Measurements from ENCODE around the gene SNRPB2.

SNRPB2 gene

GRCh38 chr20:16703570-16703969 is 26.3 kb upstream of the SNRPB2 start:
- Histone ChIP-seq H3K27me3 (ENCODE audit: control insufficient read depth, insufficient read depth, low read length) (no peaks in the 10 kb centered on the region), H3K9ac (ENCODE audit: low read depth, low read length) (no peak overlapping the region), H3K9me3 (ENCODE audit: control insufficient read depth, insufficient read depth, low read length) (peaks cover 6% of the 10 kb centered on the region), H3K4me3 (ENCODE audit: low read depth, low read length) (no peak overlapping the region), H3K4me1 (ENCODE audit: control insufficient read depth, insufficient read depth, low read length) (no peaks in the 10 kb centered on the region), H3K27ac (ENCODE audit: low read depth, low read length) (no peak overlapping the region), H3K36me3 (ENCODE audit: control insufficient read depth, insufficient read depth, low read length) (no peaks in the 10 kb centered on the region)

- H3K9ac ChIP-seq (ENCODE audit: low read depth, low read length) = no peak overlapping the region
- H3K27ac ChIP-seq (ENCODE audit: low read depth, low read length) = no peak overlapping the region
- H3K36me3 ChIP-seq (ENCODE audit: control insufficient read depth, insufficient read depth, low read length) = no peaks in the 10 kb centered on the region
- no peaks in the 10 kb centered on the region for H3K27me3 ChIP-seq (ENCODE audit: control insufficient read depth, insufficient read depth, low read length)
- H3K4me3 ChIP-seq (ENCODE audit: low read depth, low read length) = no peak overlapping the region
- peaks cover 6% of the 10 kb centered on the region for H3K9me3 ChIP-seq (ENCODE audit: control insufficient read depth, insufficient read depth, low read length)
- H3K4me1 ChIP-seq (ENCODE audit: control insufficient read depth, insufficient read depth, low read length) = 0 out of 2 replicates have a peak, but pooled peaks cover 1% of the 10 kb centered on the region
These were observed 22.2 kb upstream of the SNRPB2 start for GRCh38 chr20:16707674-16708073.

- H3K9me3 ChIP-seq (ENCODE audit: control insufficient read depth, insufficient read depth, low read length) = peaks cover 6% of the 10 kb centered on the region
- peaks cover 6% of the 10 kb centered on the region; the same call in 1 of the 2 replicates for H3K4me1 ChIP-seq (ENCODE audit: control insufficient read depth, insufficient read depth, low read length)
- no peaks in the 10 kb centered on the region for H3K36me3 ChIP-seq (ENCODE audit: control insufficient read depth, insufficient read depth, low read length)
- no peak overlapping the region for H3K27ac ChIP-seq (ENCODE audit: low read depth, low read length)
- H3K9ac ChIP-seq (ENCODE audit: low read depth, low read length) = no peak overlapping the region
- H3K27me3 ChIP-seq (ENCODE audit: control insufficient read depth, insufficient read depth, low read length) = no peaks in the 10 kb centered on the region
- H3K4me3 ChIP-seq (ENCODE audit: low read depth, low read length) = no peak overlapping the region
These were observed 21.2 kb upstream of the SNRPB2 start for GRCh38 chr20:16708602-16709001.

- H3K9me3 ChIP-seq (ENCODE audit: control insufficient read depth, insufficient read depth, low read length) = peaks cover 6% of the 10 kb centered on the region
- H3K4me1 ChIP-seq (ENCODE audit: control insufficient read depth, insufficient read depth, low read length) = peaks cover 6% of the 10 kb centered on the region; the same call in 1 of the 2 replicates
- no peak overlapping the region for H3K9ac ChIP-seq (ENCODE audit: low read depth, low read length)
- H3K27me3 ChIP-seq (ENCODE audit: control insufficient read depth, insufficient read depth, low read length) = no peaks in the 10 kb centered on the region
- no peaks in the 10 kb centered on the region for H3K36me3 ChIP-seq (ENCODE audit: control insufficient read depth, insufficient read depth, low read length)
- H3K27ac ChIP-seq (ENCODE audit: low read depth, low read length) = no peak overlapping the region
- H3K4me3 ChIP-seq (ENCODE audit: low read depth, low read length) = no peak overlapping the region
These were observed 20.8 kb upstream of the SNRPB2 start for GRCh38 chr20:16709017-16709416.

GRCh38 chr20:16710781-16711180 is 19.0 kb upstream of the SNRPB2 start:
- peaks cover 6% of the 10 kb centered on the region; the same call in 1 of the 2 replicates for H3K4me1 ChIP-seq (ENCODE audit: control insufficient read depth, insufficient read depth, low read length)
- no peaks in the 10 kb centered on the region for H3K36me3 ChIP-seq (ENCODE audit: control insufficient read depth, insufficient read depth, low read length)
- H3K4me3 ChIP-seq (ENCODE audit: low read depth, low read length) = no peak overlapping the region
- no peak overlapping the region for H3K27ac ChIP-seq (ENCODE audit: low read depth, low read length)
- no peaks in the 10 kb centered on the region for H3K27me3 ChIP-seq (ENCODE audit: control insufficient read depth, insufficient read depth, low read length)
- H3K9me3 ChIP-seq (ENCODE audit: control insufficient read depth, insufficient read depth, low read length) = peaks cover 6% of the 10 kb centered on the region
- H3K9ac ChIP-seq (ENCODE audit: low read depth, low read length) = no peak overlapping the region

- Histone ChIP-seq H3K4me3 (ENCODE audit: low read depth, low read length) (no peak overlapping the region), H3K27ac (ENCODE audit: low read depth, low read length) (no peak overlapping the region), H3K4me1 (ENCODE audit: control insufficient read depth, insufficient read depth, low read length) (peaks cover 6% of the 10 kb centered on the region; the same call in 1 of the 2 replicates), H3K27me3 (ENCODE audit: control insufficient read depth, insufficient read depth, low read length) (no peaks in the 10 kb centered on the region), H3K9ac (ENCODE audit: low read depth, low read length) (no peak overlapping the region), H3K36me3 (ENCODE audit: control insufficient read depth, insufficient read depth, low read length) (no peaks in the 10 kb centered on the region), H3K9me3 (ENCODE audit: control insufficient read depth, insufficient read depth, low read length) (0 out of 2 replicates have a peak, but pooled peaks cover under 1% of the 10 kb centered on the region)
These were observed 18.1 kb upstream of the SNRPB2 start for GRCh38 chr20:16711661-16712258.

- Histone ChIP-seq H3K36me3 (ENCODE audit: control insufficient read depth, insufficient read depth, low read length) (no peaks in the 10 kb centered on the region), H3K4me1 (ENCODE audit: control insufficient read depth, insufficient read depth, low read length) (peaks cover 6% of the 10 kb centered on the region; the same call in 1 of the 2 replicates), H3K9me3 (ENCODE audit: control insufficient read depth, insufficient read depth, low read length) (no peaks in the 10 kb centered on the region), H3K27me3 (ENCODE audit: control insufficient read depth, insufficient read depth, low read length) (no peaks in the 10 kb centered on the region), H3K9ac (ENCODE audit: low read depth, low read length) (no peak overlapping the region), H3K27ac (ENCODE audit: low read depth, low read length) (no peak overlapping the region), H3K4me3 (ENCODE audit: low read depth, low read length) (no peak overlapping the region)
These were observed 17.3 kb upstream of the SNRPB2 start for GRCh38 chr20:16712511-16712947.

GRCh38 chr20:16713066-16713465 is 16.8 kb upstream of the SNRPB2 start:
- H3K4me3 ChIP-seq (ENCODE audit: low read depth, low read length) = no peak overlapping the region
- H3K27ac ChIP-seq (ENCODE audit: low read depth, low read length) = no peak overlapping the region
- H3K9ac ChIP-seq (ENCODE audit: low read depth, low read length) = no peak overlapping the region
- no peaks in the 10 kb centered on the region for H3K9me3 ChIP-seq (ENCODE audit: control insufficient read depth, insufficient read depth, low read length)
- peaks cover 6% of the 10 kb centered on the region; the same call in 1 of the 2 replicates for H3K4me1 ChIP-seq (ENCODE audit: control insufficient read depth, insufficient read depth, low read length)
- no peaks in the 10 kb centered on the region for H3K36me3 ChIP-seq (ENCODE audit: control insufficient read depth, insufficient read depth, low read length)
- no peaks in the 10 kb centered on the region for H3K27me3 ChIP-seq (ENCODE audit: control insufficient read depth, insufficient read depth, low read length)

- Histone ChIP-seq H3K9ac (ENCODE audit: low read depth, low read length) (no peak overlapping the region), H3K36me3 (ENCODE audit: control insufficient read depth, insufficient read depth, low read length) (no peaks in the 10 kb centered on the region), H3K27me3 (ENCODE audit: control insufficient read depth, insufficient read depth, low read length) (no peaks in the 10 kb centered on the region), H3K4me3 (ENCODE audit: low read depth, low read length) (no peak overlapping the region), H3K27ac (ENCODE audit: low read depth, low read length) (no peak overlapping the region), H3K9me3 (ENCODE audit: control insufficient read depth, insufficient read depth, low read length) (no peaks in the 10 kb centered on the region), H3K4me1 (ENCODE audit: control insufficient read depth, insufficient read depth, low read length) (peaks cover 6% of the 10 kb centered on the region; the same call in 1 of the 2 replicates)
These were observed 15.6 kb upstream of the SNRPB2 start for GRCh38 chr20:16714242-16714641.

GRCh38 chr20:16714751-16715150 is 15.1 kb upstream of the SNRPB2 start:
- Histone ChIP-seq H3K27me3 (ENCODE audit: control insufficient read depth, insufficient read depth, low read length) (no peaks in the 10 kb centered on the region), H3K36me3 (ENCODE audit: control insufficient read depth, insufficient read depth, low read length) (no peaks in the 10 kb centered on the region), H3K4me1 (ENCODE audit: control insufficient read depth, insufficient read depth, low read length) (peaks cover 6% of the 10 kb centered on the region; the same call in 1 of the 2 replicates), H3K4me3 (ENCODE audit: low read depth, low read length) (no peak overlapping the region), H3K9ac (ENCODE audit: low read depth, low read length) (no peak overlapping the region), H3K9me3 (ENCODE audit: control insufficient read depth, insufficient read depth, low read length) (no peaks in the 10 kb centered on the region), H3K27ac (ENCODE audit: low read depth, low read length) (no peak overlapping the region)

- Histone ChIP-seq H3K27me3 (ENCODE audit: control insufficient read depth, insufficient read depth, low read length) (peaks cover 6% of the 10 kb centered on the region; the same call in 1 of the 2 replicates), H3K36me3 (ENCODE audit: control insufficient read depth, insufficient read depth, low read length) (no peaks in the 10 kb centered on the region), H3K27ac (ENCODE audit: low read depth, low read length) (no peak overlapping the region), H3K9me3 (ENCODE audit: control insufficient read depth, insufficient read depth, low read length) (no peaks in the 10 kb centered on the region), H3K4me1 (ENCODE audit: control insufficient read depth, insufficient read depth, low read length) (no peaks in the 10 kb centered on the region), H3K4me3 (ENCODE audit: low read depth, low read length) (no peak overlapping the region), H3K9ac (ENCODE audit: low read depth, low read length) (no peak overlapping the region)
These were observed 10.4 kb upstream of the SNRPB2 start for GRCh38 chr20:16719421-16719820.
